WTC11 (cell line): ENCODE results near the gene CFAP97. TPM values are rescaled to one million over a fixed set of nuclear protein-coding genes. Genes with fewer than 3 reads are reported as not detected.
A peak's percentile ranks its signal among the peaks of the same experiment; 100 is the strongest.

ENCODE experiments used
- ATAC-seq: fragments of 200-7000 bp; cut with Tn5 transposase; 2 replicates; pipeline ENCODE4 v1.10.0; 2021; ENCODE audit warnings: mild to moderate bottlenecking, moderate library complexity
- CTCF ChIA-PET: fragments of 300-600 bp; sonication (Branson Sonifier 250); formaldehyde crosslinking; loops from one replicate; lab custom pipeline; 2021; ENCODE audit warnings: antibody characterized with exemption; lab: Charles Lee
- POLR2A ChIA-PET: fragments of 350-600 bp; sonication (Branson Sonifier 250); formaldehyde crosslinking; loops from one replicate; lab custom pipeline; 2021; ENCODE audit warnings: antibody characterized with exemption; lab: Charles Lee
- DNase-seq: peaks from one replicate; pipeline ENCODE4 v3.0.0; 2021; ENCODE audit warnings: low spot score
- H3K27ac Mint-ChIP-seq: 2 replicates; pipeline ENCODE4 v1.8.0; 2021; ENCODE audit warnings: mixed read lengths
- H3K27me3 Mint-ChIP-seq: 2 replicates; pipeline ENCODE4 v1.8.0; 2021; ENCODE audit warnings: low read depth, mild to moderate bottlenecking, moderate library complexity, mixed read lengths
- H3K36me3 Mint-ChIP-seq: 2 replicates; pipeline ENCODE4 v1.8.0; 2021; ENCODE audit warnings: mixed read lengths
- H3K4me1 Mint-ChIP-seq: 2 replicates; pipeline ENCODE4 v1.8.0; 2022; ENCODE audit warnings: mixed read lengths
- H3K4me3 Mint-ChIP-seq: 2 replicates; pipeline ENCODE4 v1.8.0; 2021; ENCODE audit warnings: mild to moderate bottlenecking, moderate library complexity, mixed read lengths
- H3K9me3 Mint-ChIP-seq: 2 replicates; pipeline ENCODE4 v1.8.0; 2021; ENCODE audit warnings: mixed read lengths
- ATF3 ChIP-seq: sonication (generic); formaldehyde crosslinking; conservative IDR thresholded peaks from 2 replicates; pipeline ENCODE4 v1.8.1; 2022; ENCODE audit warnings: mild to moderate bottlenecking, missing genetic modification reagents
- CBFB ChIP-seq: sonication (generic); formaldehyde crosslinking; IDR thresholded peaks from 2 replicates; pipeline ENCODE4 v1.8.1; 2022; ENCODE audit warnings: mild to moderate bottlenecking, low read depth, missing genetic modification reagents
- CDX4 ChIP-seq: fragments of 250-450 bp; sonication (Bioruptor Pico); IDR thresholded peaks from 2 replicates; pipeline ENCODE4 v1.9.0; 2021; ENCODE audit warnings: moderate library complexity, mild to moderate bottlenecking, inconsistent platforms, borderline replicate concordance
- CREM ChIP-seq: sonication (generic); formaldehyde crosslinking; IDR thresholded peaks from 2 replicates; pipeline ENCODE4 v1.8.1; 2022; ENCODE audit warnings: mild to moderate bottlenecking, missing genetic modification reagents, moderate library complexity
- ELF4 ChIP-seq: sonication (generic); formaldehyde crosslinking; IDR thresholded peaks from 2 replicates; pipeline ENCODE4 v1.8.1; 2022; ENCODE audit warnings: low read depth, mild to moderate bottlenecking, moderate library complexity, missing genetic modification reagents
- ESRRA ChIP-seq: sonication (generic); formaldehyde crosslinking; IDR thresholded peaks from 2 replicates; pipeline ENCODE4 v1.8.1; 2022; ENCODE audit warnings: mild to moderate bottlenecking, missing genetic modification reagents, borderline replicate concordance
- FOXJ3 ChIP-seq: sonication (generic); formaldehyde crosslinking; IDR thresholded peaks from 2 replicates; pipeline ENCODE4 v1.9.0; 2021; ENCODE audit warnings: missing genetic modification reagents, mild to moderate bottlenecking, borderline replicate concordance
- FOXK1 ChIP-seq: sonication (generic); formaldehyde crosslinking; IDR thresholded peaks from 2 replicates; pipeline ENCODE4 v1.8.0; 2022; ENCODE audit warnings: mild to moderate bottlenecking, moderate library complexity, missing genetic modification reagents
- HMGA2 ChIP-seq: fragments of 250-450 bp; sonication (Bioruptor Pico); IDR thresholded peaks from 2 replicates; pipeline ENCODE4 v1.4.0; 2021; ENCODE audit warnings: mild to moderate bottlenecking, moderate library complexity
- JAZF1 ChIP-seq: fragments of 250-450 bp; sonication (Bioruptor Pico); IDR thresholded peaks from 2 replicates; pipeline ENCODE4 v1.9.0; 2021; ENCODE audit warnings: moderate library complexity, mild to moderate bottlenecking, inconsistent platforms
- KAT7 ChIP-seq: sonication (generic); formaldehyde crosslinking; IDR thresholded peaks from 2 replicates; pipeline ENCODE4 v1.8.1; 2023; ENCODE audit warnings: missing genetic modification reagents, mild to moderate bottlenecking, borderline replicate concordance
- MAX ChIP-seq: sonication (generic); formaldehyde crosslinking; IDR thresholded peaks from 2 replicates; pipeline ENCODE4 v1.8.0; 2022; ENCODE audit warnings: mild to moderate bottlenecking, missing genetic modification reagents
- MLX ChIP-seq: sonication (generic); formaldehyde crosslinking; IDR thresholded peaks from 2 replicates; pipeline ENCODE4 v1.8.1; 2023; ENCODE audit warnings: mild to moderate bottlenecking, missing genetic modification reagents, moderate library complexity
- PREB ChIP-seq: sonication (generic); formaldehyde crosslinking; IDR thresholded peaks from 2 replicates; pipeline ENCODE4 v1.8.1; 2022; ENCODE audit warnings: mild to moderate bottlenecking, missing genetic modification reagents, moderate library complexity, borderline replicate concordance
- SMAD3 ChIP-seq: sonication (generic); formaldehyde crosslinking; IDR thresholded peaks from 2 replicates; pipeline ENCODE4 v1.8.0; 2022; ENCODE audit warnings: missing genetic modification reagents, mild to moderate bottlenecking, borderline replicate concordance
- SOX15 ChIP-seq: fragments of 250-450 bp; sonication (Bioruptor Pico); IDR thresholded peaks from 2 replicates; pipeline ENCODE4 v1.9.0; 2021; ENCODE audit warnings: mild to moderate bottlenecking
- TEAD1 ChIP-seq: sonication (generic); formaldehyde crosslinking; IDR thresholded peaks from 2 replicates; pipeline ENCODE4 v1.8.0; 2022; ENCODE audit warnings: mild to moderate bottlenecking, missing genetic modification reagents
- TEAD4 ChIP-seq: sonication (generic); formaldehyde crosslinking; IDR thresholded peaks from 2 replicates; pipeline ENCODE4 v1.8.0; 2022; ENCODE audit warnings: mild to moderate bottlenecking, missing genetic modification reagents
- ZMAT4 ChIP-seq: fragments of 250-450 bp; sonication (Bioruptor Pico); IDR thresholded peaks from 2 replicates; pipeline ENCODE4 v1.9.0; 2021; ENCODE audit warnings: mild to moderate bottlenecking
- ZNF219 ChIP-seq: sonication (generic); formaldehyde crosslinking; IDR thresholded peaks from 2 replicates; pipeline ENCODE4 v1.8.0; 2023; ENCODE audit warnings: missing genetic modification reagents, mild to moderate bottlenecking, borderline replicate concordance
- ZNF416 ChIP-seq: fragments of 250-450 bp; sonication (Bioruptor Pico); IDR thresholded peaks from 2 replicates; pipeline ENCODE4 v1.9.0; 2021; ENCODE audit warnings: mild to moderate bottlenecking, inconsistent platforms
- ZNF512 ChIP-seq: sonication (generic); formaldehyde crosslinking; IDR thresholded peaks from 2 replicates; pipeline ENCODE4 v1.8.1; 2022; ENCODE audit warnings: missing genetic modification reagents, borderline replicate concordance
- ZNF532 ChIP-seq: fragments of 250-450 bp; sonication (Bioruptor Pico); IDR thresholded peaks from 2 replicates; pipeline ENCODE4 v1.9.0; 2021; ENCODE audit warnings: mild to moderate bottlenecking, borderline replicate concordance
- total RNA-seq: library from RNA; stranded (reverse); gene quantifications from 3 replicates; pipeline ENCODE4 v1.2.3, GENCODE V29; 2021

The CFAP97 gene
- total RNA-seq, 1 experiment from 2014 or later: 40.3 TPM

- TF ChIP-seq ELF4 (no peak), ZMAT4 (no peak), ATF3 (no peak), MLX (CRISPR knock-in tag) (no peak), ESRRA (no peak), KAT7 (no peak), JAZF1 (CRISPR knock-in tag) (no peak), CREM (CRISPR knock-in tag) (no peak), ZNF512 (no peak), CBFB (CRISPR knock-in tag) (no peak), FOXJ3 (CRISPR knock-in tag) (no peak), ZNF532 (no peak), TEAD4 (CRISPR knock-in tag) (no peak), FOXK1 (CRISPR knock-in tag) (no peak), MAX (CRISPR knock-in tag) (no peak), ZNF219 (CRISPR knock-in tag) (no peak)
- Mint-ChIP-seq H3K27ac (no peak overlapping the region), H3K36me3 (0 out of 2 replicates have a peak, but pooled peaks cover 3% of the 10 kb centered on the region), H3K9me3 (no peaks in the 10 kb centered on the region), H3K4me1 (peaks cover 55% of the 10 kb centered on the region), H3K27me3 (no peaks in the 10 kb centered on the region), H3K4me3 (no peak overlapping the region)
- DNase-seq: no peak
- POLR2A ChIA-PET: no interaction called here
- CTCF ChIA-PET: interaction anchor here (1.3 kb wide), 1 partner anchor 10 kb away, joined by 3 read pairs; no protein-coding TSS in a partner anchor
- ATAC-seq: no peak
These were observed 13.7 kb upstream of the CFAP97 start for GRCh38 chr4:185217408-185217975.

GRCh38 chr4:185215261-185215660, 11.5 kb upstream of the CFAP97 start:
- no peak for DNase-seq
- POLR2A ChIA-PET: no interaction called here
- CTCF ChIA-PET: interaction anchor here (1.0 kb wide), 1 partner anchor 31 kb away, joined by 3 read pairs; no protein-coding TSS in a partner anchor
- Mint-ChIP-seq H3K9me3 (no peaks in the 10 kb centered on the region), H3K27me3 (peaks cover 14% of the 10 kb centered on the region), H3K36me3 (no peaks in the 10 kb centered on the region), H3K4me3 (no peak overlapping the region), H3K4me1 (peaks cover 65% of the 10 kb centered on the region), H3K27ac (0 out of 2 replicates have a peak overlapping the region, but pooled peaks have one; percentile 13)
- ATAC-seq: no peak
- TF ChIP-seq SMAD3 (CRISPR knock-in tag) (no peak), CDX4 (no peak), PREB (CRISPR knock-in tag) (no peak), CBFB (CRISPR knock-in tag) (no peak), HMGA2 (CRISPR knock-in tag) (no peak), ZNF416 (CRISPR knock-in tag) (no peak), TEAD1 (CRISPR knock-in tag) (no peak), SOX15 (no peak)
